Renal cortex interstitium (tissue), 11 donors: ENCODE measurements around the gene PGC. TPM values are rescaled to one million over a fixed set of nuclear protein-coding genes. Genes with fewer than 3 reads are reported as not detected.

Experiments
- DNase-seq, 11 donors: peaks; one replicate each; pipeline ENCODE4 v3.0.0-alpha.2; 2013; ENCODE audit warnings: low read depth in 9 of 11, low spot score in 4 of 11; ENCODE audit errors: extremely low read depth in 1 of 11
- polyA plus RNA-seq, 3 donors: library from polyadenylated mRNA; unstranded; fragments of 120-200 nt; gene quantifications; one replicate each; pipeline ENCODE4 v1.2.1, GENCODE V29; 2013; ENCODE audit not compliant: insufficient read length in 3 of 3

Gene PGC
- polyA plus RNA-seq, 3 donors: 0.07 to 0.26 TPM; not detected in 1

DNA sequence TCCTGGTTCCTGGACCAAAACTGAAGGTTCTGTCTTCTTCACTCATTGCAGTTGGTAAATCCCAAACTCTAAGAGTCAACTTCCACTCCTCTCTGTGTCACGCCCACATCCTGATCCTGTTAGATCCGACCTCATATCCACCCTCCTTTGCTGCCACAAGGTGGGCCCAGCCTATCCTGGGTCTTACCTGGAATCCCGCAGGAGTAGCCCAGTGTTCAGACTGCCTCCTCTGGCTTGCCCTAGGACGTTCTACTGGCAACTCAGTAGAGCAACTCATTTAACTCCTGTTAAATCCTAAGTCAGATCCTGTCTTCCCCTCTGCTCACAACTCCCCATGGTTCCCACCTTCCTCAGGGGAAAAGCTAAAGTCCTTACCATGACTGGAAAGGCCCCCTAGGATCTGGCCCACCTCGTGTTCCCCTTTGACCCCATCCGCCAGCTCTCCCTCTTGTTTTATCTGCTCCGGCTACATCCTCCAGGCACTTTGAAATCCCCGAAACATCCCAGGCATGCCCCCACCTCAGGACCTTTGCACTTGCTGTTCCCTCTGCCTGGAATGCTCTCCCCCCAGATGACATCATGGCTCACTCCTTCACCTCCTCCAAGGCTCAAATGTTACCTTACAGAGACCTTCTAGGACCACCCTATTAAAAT lies 55.6 kb downstream of the PGC start:
- no peak for DNase-seq

DNA sequence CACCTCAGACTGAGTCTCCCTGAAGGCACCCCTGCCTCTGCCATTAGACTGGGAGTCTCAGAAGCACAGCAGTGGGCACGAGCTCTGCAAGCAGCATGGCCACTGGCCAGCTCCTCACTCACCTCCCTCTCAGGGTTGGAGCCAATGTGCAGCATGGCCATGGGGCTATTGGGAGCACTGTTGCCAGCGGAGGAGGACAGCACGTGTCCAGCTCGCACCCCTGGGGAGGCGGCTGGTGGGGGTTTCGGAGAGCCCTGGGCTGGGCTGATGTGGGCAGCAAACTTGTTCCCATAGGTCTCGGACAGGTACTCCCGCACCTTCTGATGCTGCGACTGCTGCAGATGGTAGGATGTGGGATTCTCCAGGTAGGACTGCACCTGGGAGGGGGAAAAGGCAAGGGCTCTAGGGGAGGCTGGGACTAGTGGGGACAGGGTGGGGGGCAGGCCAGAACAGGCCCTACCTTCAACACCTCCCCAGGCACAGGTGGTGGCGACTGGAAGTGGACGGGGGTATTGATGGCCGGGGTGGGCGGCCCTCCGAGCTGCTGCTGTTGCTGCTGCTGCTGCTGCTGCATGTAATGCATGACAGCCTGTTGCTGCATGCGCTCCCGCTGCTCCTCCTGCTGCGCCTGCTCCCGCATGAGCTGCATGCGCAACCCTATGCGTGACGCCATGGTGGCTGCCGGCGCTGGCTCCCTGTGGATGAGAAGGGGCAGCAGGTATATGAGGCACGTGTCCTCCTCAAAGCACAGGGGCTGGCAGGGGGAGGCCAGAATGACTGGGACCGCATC lies 56.5 kb downstream of the PGC start:
- DNase-seq: no peak

DNA sequence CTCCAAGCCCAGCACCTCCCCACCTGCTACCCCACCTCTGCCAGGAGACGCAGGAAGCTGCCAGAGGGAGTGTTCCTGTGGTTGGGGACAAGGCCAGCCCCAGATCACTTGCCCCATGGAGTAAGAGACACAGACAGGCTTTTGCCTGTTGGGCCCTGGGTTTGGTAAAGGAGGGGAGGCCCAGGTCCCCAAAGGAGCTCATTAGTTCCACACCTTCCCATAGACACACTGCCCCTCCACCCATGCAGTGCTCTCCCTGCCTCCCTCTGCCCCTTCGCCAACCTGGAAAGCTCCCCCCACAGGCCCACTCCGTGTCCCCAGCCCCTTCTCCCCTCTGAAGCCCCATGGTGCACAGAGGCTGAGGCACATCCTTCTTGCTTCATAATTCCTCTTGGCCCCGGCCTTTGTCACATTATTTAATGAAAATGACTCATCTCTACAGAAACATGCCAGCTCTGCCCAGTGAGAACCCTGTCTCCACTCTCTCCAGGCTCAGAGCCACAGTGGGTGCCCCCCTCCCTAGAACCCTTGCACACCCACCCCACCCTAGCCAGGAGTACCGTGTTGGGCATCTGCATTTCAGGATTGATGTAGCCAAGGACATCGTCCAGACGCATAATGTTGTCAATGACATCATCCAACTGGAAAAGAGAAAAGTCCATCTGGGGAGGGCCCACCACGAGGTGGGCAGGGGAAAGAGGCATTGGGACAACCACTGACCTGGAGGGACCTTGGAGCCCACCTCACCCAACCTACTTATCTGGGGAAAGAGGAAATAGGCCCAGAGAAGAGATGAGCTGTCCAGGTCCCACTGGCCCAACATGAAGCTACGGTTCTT lies 57.8 kb downstream of the PGC start:
- no peak for DNase-seq

DNA sequence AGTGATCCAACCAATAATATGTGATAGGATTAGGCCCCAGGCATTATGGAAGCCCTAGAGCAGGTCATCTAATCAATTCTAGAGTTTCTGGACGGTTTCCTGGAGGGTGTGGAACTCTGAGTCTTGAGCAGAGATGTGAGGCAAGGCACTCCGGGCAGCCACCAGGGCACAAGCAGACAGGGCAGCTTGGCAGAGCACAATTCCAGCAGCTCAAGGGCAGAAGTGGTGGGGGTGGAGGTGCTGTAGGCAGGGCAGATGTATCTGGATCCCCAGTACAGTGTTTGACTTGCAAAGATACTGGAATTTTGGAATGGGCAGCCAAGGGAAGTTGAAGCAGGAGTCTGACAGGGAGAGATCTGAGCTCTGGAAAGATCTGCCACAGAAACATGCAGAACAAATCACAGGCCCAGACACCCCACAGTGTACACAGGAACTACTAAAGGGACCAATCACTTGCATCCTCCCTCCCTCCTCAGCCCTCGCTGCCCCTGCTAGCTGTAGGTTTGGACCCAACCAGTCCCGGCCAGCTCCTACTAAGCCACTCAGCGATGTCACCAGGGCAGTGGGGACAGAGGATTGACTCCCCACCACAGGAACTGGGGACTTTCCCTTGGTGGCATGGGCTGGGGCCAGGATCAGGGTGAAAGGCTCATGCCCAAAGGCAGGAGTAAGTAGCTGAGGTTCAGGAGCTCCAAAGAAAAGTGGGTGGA lies 58.8 kb downstream of the PGC start:
- DNase-seq: no peak

DNA sequence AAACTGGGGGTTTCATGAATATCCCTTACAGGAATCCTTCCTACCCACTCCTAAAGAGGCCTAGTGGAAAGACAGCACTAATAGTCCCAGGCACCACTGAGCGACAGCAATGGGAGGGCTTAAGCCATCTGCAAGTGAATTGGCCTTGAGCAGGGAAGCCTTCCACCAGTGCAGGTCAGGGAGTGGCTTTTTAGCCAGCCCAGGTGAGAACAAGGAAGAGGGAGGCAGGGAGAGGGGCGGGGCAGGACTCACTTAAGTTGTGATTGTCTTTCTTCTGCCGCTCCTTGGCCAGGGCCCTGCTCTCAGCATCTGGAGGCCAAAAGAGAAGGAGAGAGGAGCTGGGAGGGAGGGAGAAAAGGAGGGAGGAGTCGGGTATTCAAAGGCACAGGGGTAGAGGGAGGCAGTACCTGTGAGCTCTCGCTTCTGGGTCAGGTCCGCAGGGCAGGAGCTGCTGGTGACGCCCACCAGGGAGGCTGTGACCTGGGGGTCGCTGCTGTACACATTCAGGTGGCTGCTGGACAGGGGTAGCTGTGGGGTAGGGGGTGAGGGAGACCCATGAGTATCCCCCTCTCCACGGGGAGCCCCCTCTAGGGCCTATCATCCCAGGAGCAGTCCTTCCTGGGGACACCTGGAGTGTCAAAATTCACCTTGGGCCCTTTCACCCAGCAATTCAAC lies 59.6 kb downstream of the PGC start:
- no peak for DNase-seq

Other genes with a start within 250 kb of the PGC start
- gene FOXP4, start 201.0 kb downstream of the PGC start, polyA plus RNA-seq: 10 to 100 TPM; 28.8 to 43.6 (median 36.4) TPM
- gene MDFI, start 108.9 kb downstream of the PGC start, polyA plus RNA-seq: 10 to 100 TPM; 30.6 to 65.1 (median 43.2) TPM
- 1 to 10 TPM; 5.5 to 9.8 (median 9.6) TPM for gene TFEB, start 11.8 kb downstream of the PGC start, polyA plus RNA-seq
- 1 to 10 TPM; 4.4 to 7.8 (median 6.6) TPM for gene FRS3, start 32.5 kb upstream of the PGC start, polyA plus RNA-seq
- gene PRICKLE4, start 33.4 kb upstream of the PGC start, polyA plus RNA-seq: 1 to 10 TPM; 4.2 to 8.0 (median 7.2) TPM
- 100 to 1,000 TPM; 199 to 246 (median 231) TPM for gene TOMM6, start 40.3 kb upstream of the PGC start, polyA plus RNA-seq
- 10 to 100 TPM; 13.1 to 14.5 (median 13.2) TPM for gene USP49, start 148.0 kb upstream of the PGC start, polyA plus RNA-seq
- 10 to 100 TPM; 36.0 to 38.6 (median 36.0) TPM for gene MED20, start 173.7 kb upstream of the PGC start, polyA plus RNA-seq
- gene BYSL, start 174.1 kb upstream of the PGC start, polyA plus RNA-seq: 10 to 100 TPM; 23.8 to 32.6 (median 29.4) TPM
- gene CCND3, start 194.4 kb upstream of the PGC start, polyA plus RNA-seq: 10 to 100 TPM; 21.0 to 31.1 (median 25.1) TPM